GM21423 (cell line): ENCODE data around the gene STXBP6.
"Not testable (repeated sequence)": the region's sequence is repeated elsewhere in the genome, so short reads cannot be mapped to it uniquely, and the experiment has no call there.

Experiments
- ATAC-seq: cut with Tn5 transposase; IDR thresholded peaks from one replicate; pipeline ENCODE4 v1.9.1; 2021; ENCODE audit warnings: mild to moderate bottlenecking, moderate library complexity; ENCODE audit not compliant: unreplicated experiment

Gene STXBP6

DNA sequence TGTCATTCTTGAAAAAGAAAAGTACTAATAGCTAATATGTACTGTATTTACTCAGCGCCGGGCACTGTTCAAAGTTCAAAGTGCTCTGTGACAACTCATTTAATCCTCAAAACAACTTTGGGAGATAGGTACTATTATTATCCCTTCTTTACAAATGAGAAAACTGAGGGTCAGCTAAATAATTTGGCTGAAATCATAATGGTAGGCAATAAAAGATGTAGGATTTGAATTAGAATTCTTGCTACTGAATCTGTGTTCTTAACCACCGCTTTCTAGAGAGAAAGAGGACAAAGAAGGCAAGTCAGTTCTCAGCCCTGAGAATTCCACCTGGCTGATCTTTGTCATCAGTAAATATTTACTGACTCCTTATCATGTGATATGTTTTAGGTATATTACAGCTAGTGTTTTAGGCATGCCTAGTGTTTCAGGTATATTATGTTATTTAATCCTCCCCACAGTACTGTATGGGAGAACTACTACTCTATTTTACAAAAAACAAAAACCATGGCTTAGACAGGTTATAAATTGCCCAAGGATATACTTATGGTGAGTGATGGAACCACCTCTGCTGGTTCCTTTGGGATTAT is 210.2 kb downstream of the STXBP6 start:
- no peak for ATAC-seq

- ATAC-seq, result no peak
These were observed 210.9 kb downstream of the STXBP6 start for GRCh38 chr14:24838945-24839616.

DNA sequence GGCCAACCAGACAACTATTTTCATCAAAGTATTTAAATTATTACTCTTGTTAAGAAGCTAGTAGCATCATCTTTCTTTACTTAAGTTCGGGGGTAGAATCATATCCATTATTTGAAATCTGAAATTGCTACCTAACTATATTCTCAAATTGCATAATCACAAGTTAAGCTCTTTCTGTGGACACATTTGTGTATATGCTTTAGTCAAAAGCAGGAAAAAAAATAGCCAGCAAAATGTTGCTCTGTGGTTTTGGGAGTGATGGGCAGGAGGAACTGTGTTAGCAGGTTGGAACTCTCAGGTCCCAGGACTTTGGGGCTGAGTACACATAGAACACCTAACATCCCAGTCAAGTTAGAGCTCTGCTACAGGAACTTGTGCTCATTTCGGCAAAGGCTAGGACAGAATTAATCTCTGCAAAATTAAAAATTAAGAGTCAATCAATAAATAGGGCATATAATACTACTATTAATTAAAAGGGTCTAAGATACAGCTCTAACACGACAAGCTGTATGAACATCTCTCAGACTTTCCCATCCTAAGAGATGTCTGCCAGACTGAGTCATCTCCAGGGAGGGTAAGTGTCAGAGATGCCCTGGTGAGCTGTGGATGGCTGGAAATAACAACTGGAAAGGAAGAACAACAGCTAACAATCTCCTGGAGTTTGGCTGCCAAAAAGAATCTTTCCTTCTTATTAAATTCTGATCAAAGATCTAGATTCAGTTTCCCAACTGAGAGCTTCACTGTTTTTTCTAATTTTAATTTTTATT is 212.5 kb downstream of the STXBP6 start:
- ATAC-seq, result no peak

DNA sequence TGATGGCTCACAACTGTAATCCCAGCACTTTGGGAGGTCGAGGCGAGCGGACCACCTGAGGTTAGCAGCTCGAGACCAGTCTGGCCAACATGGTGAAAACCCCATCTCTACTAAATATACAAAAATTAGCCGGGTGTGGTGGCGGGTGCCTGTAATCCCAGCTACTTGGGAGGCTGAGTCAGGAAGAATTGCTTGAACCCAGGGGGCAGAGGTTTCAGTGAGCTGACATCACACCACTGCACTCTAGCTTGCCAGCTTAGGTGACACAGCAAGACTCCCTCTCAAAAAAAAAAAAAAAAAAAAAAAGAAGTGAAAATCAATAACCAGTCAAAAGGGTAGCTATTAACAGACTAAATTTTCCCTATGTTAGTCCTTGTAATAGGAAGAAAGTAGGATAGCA is 213.6 kb downstream of the STXBP6 start:
- not testable (repeated sequence) for ATAC-seq

- ATAC-seq, result no peak
These were observed 215.0 kb downstream of the STXBP6 start for GRCh38 chr14:24834956-24835355.

- ATAC-seq, result no peak
These were observed 216.6 kb downstream of the STXBP6 start for GRCh38 chr14:24833385-24833784.

DNA sequence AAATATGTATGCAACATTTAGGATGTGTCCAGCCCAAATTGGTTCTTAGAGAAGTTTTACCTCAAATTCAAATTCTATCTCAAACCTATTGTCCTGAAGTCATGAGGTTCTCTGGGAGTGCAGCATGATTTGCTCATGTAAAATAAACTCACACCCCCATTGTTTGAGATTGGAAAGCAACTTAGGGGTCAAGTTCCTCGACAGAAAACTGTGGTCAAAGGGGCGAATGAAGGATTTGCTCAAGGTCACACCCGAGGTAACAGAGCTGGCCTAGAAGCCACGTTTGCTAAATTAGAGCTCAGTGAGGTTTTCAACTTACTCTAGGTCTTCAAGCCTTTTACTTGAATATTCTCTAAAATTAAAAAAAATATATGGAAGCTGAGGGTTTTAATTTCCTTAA is 218.3 kb downstream of the STXBP6 start:
- no peak for ATAC-seq

- no peak for ATAC-seq
These were observed 220.1 kb downstream of the STXBP6 start for GRCh38 chr14:24829862-24830261.

DNA sequence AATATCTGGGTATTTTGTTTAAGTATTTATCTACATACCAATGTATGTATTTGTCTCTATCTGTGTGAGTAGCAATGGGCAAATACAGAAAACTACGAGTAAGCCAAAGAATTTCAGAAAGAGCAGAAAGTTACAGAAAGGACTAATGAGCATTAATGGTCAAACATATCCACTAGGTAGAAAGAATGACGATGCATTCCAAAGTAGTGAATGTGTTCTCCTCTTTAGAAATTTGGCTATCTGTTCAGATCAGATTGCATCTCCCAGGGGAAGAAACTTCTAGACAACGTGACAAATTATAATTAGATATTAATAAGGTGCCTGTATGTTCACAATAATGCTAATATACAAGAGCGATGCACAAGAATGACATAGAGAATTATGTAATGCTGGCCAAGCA is 221.5 kb downstream of the STXBP6 start:
- ATAC-seq, result no peak

GRCh38 chr14:24826390-24826789 is 223.6 kb downstream of the STXBP6 start:
- no peak for ATAC-seq

DNA sequence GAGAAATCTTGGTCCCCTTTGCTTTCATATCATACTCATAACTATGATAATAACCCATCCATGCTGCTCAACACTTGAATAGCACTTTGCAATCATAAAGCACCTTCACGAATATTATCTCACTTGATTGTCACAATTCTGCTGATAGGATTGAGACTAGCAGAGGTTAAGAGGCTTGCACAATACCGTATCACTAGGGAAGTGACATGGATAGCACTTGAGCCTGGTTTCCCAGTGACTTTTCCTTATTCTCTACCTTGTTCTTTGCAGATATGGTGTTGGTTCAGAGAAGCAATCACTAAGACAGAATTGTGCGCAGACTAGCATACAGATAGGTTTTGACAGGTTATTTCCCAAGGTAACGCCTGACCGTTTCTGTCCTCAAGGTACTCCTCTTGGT is 229.3 kb downstream of the STXBP6 start:
- ATAC-seq, result no peak

DNA sequence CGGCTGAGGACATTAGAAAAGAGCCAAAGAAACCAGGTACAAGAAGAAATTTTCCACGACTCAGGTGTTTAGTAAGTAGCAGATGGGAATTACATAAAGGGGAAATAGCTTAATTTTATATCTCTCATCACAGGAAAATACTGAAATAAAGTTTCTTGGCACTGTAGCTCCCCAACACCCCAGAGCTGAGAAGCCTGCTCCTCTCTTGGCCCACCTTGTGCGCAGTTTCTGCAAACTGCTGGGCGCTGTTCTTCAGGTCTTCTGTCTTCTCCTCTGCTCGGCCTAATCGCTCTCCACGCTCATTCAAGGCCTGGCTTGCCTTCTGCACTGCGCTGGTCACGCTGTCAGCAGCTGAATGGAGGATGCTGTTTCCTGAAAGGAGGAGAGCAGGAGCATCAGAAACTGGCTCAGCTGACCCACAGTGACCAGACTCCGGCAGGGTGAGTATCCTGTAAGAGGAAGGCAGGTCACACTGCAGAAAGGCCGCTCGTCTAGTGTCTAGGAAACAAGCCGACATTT is 231.1 kb downstream of the STXBP6 start:
- ATAC-seq, result no peak

- ATAC-seq, result no peak
These were observed 231.7 kb downstream of the STXBP6 start for GRCh38 chr14:24818058-24818822.

- ATAC-seq, result no peak
These were observed 232.5 kb downstream of the STXBP6 start for GRCh38 chr14:24817212-24818057.

DNA sequence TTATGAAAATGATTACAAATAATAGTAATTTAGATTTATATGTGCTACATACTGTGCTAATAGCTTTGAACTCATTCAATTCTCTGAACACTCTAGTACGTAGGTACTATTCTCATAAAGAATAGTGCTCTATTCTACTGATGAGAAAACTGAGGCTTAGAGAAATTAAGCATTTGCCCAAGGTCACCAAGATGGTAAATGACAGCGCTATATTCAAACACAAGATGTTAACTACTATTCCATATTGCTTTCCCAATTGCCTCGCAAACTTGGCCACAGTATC is 233.1 kb downstream of the STXBP6 start:
- ATAC-seq, result no peak

DNA sequence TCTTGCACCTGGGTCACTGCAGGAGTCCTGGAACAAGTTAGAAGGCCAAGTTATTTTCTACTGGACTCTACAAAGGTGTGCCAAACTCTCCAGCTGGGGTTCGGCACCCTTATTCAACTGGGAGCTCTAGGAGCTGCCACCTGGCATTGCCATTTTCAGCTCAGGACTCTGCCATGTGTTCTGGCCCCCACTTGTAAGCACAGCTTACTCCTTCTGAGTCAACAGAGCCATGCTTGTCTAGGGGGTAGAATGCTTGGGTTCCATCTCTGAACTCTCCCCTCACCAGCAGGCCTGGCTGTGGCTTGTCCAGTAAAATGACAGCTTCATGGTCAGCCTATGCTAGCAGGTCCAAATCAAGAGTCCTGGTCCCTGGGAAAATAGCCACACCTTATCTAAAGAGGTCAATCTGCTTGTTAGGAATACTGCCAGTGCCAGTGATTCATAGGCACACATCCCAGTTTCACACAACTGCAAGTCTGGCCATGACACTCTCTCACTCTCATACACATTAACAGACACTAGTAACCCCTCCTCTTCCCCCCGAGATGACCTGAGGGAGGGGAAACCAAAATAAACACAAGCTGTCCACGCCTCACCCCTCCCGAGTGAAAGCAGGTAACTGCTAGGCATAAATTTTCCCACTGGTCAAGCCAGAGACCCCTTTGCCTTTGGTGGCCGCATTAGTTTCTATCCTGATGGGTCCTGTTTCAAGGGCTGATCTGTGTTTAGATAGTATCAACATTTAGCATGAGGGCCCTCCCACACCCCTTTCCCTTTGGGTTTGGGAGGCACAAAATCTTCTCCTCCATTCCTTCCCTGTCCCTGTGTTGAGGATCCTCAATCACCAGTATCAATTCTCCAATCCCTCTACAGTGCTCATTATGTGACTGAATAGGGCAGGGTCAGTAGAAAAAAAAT is 233.7 kb downstream of the STXBP6 start:
- no peak for ATAC-seq

- no peak for ATAC-seq
These were observed 234.4 kb downstream of the STXBP6 start for GRCh38 chr14:24815543-24815942.

GRCh38 chr14:24814944-24815343 is 235.0 kb downstream of the STXBP6 start:
- no peak for ATAC-seq

- no peak for ATAC-seq
These were observed 235.6 kb downstream of the STXBP6 start for GRCh38 chr14:24814346-24814745.
